IPS DF 19.7 (cell line): ENCODE measurements around the gene DHX9.

ENCODE experiments used
- DNase-seq: peaks from one replicate; pipeline ENCODE4 v3.0.0-alpha.2; 2013; ENCODE audit warnings: low read depth, low spot score

Gene DHX9

GRCh38 chr1:182839209-182840066 is at the start of gene DHX9:
TSS of gene DHX9 (plus strand) at chr1:182839347. CDS start at chr1:182842567, 3,220 bp downstream.
- DNase-seq: peak; percentile 48

DNA sequence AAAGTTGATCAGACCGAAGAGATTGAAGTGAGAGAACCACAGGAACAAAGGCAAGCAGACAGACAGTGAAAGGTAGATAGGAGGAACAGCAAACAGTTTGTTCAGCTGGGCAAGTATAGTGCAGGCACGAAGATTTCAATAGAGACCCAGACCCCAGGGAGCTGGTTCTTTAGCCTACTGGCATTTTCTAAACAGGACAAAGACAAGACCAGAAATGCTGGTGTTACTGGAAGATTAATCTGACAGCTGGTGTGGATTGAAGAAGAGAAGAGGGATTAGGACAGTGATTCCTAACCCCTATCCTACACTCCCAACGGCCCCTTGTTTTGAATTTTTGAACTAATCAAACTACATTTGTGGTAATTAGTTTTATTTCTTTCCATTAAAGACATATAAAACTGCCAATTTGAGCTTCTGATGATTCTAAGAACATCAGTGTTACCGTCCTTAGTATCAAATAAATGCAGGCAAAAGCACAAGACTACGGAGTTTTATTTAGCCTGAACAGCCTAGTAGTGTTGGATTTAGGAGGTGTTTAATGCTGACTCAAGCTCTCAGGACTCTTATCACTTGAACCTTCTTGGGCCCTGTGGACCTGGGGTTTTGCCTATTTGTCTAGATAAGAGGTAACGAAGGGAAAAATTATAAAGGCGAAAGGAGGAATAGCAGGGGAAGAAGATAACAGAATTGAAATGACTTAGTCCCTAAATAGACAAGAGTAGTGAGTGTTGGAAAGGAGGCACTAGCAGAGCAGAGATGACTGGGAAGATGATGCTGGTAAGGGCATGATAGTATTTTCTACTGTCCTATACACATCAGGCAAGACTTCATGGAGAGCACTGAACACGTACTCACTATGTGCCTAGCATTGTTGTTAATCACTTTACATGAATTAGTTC is 47.6 kb upstream of the DHX9 start:
- no peak for DNase-seq

- DNase-seq: no peak
These were observed 45.1 kb upstream of the DHX9 start for GRCh38 chr1:182794091-182794490.

GRCh38 chr1:182794676-182795201 is 44.4 kb upstream of the DHX9 start:
- no peak for DNase-seq

DNA sequence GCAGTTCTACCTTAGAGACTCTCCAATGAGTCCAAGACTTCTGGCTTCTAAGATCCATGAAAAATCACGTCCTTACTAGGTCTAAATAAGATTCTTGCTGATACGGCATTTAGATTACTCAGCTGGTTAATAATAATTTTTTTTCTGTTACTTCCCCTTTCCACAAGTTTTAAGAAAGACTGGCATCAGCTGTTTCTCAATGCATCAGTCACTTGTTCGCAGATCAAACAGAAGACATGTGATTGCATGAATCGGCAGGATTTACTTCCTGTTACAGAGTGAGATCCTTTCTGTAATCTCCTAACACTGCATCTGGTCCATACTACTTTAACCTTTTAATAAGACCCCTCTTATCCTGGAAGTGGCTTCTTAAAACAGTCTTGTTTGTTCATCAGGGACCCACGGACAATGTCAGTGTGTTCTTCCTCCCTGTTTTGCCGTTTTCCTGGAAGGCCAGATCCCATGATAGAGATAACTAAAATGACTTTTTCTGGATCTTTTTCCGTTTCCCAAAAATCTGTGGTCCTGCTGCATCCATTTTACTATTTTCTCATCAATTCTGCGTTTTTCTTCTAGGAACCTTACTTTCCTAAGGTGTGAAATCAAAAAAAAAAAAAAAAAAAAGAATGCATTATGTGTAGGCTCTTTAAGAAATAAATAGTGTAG is 43.5 kb upstream of the DHX9 start:
- DNase-seq: no peak

- no peak for DNase-seq
These were observed 36.9 kb upstream of the DHX9 start for GRCh38 chr1:182802006-182802803.

GRCh38 chr1:182803846-182804245 is 35.3 kb upstream of the DHX9 start:
- DNase-seq: no peak

- peak; percentile 85 for DNase-seq
These were observed 33.0 kb upstream of the DHX9 start for GRCh38 chr1:182806015-182806678.

DNA sequence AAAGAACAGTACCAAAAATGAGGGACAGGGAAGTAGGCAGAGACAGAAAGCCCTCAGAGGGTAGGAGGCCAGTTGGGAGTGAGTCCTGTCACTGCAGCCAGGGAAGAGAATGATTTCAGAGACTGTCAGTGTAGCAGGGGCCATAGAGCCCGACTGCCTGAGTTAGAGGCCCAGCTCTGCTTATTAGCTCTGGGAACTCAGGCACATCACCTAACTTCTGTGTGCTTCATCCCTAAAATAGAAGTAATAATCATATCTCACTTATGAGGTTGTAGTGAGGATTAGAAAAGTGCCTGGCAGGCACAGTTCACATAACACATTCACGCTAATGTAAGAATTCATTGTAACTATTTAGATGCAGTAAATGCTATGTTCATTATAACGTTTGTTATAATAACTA is 31.2 kb upstream of the DHX9 start:
- no peak for DNase-seq

DNA sequence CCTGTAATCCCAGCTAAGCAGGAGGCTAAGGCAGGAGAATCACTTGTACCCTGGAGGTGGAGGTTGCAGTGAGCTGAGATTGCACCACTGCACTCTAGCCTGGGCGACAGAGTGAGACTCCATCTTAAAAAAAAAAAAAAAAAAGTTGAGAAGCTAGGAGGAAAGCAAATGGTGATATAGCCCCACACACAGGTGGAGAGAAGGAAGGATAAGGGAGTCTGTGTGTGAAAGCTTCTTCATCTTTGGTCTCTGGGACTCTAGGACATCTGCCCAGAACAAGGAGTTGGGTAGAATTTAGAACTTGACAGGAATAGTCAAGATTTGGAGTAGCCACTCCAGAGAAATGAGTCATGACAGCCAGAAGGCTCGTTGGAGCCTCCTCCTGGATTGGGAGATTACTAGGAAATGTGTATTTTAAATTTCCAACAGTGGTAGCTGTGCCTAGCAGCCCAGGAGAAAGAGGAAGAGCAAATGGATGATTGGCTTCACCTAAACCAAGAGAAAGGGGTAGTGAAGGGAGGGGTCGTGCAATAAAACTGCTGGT is 29.7 kb upstream of the DHX9 start:
- DNase-seq: no peak

DNA sequence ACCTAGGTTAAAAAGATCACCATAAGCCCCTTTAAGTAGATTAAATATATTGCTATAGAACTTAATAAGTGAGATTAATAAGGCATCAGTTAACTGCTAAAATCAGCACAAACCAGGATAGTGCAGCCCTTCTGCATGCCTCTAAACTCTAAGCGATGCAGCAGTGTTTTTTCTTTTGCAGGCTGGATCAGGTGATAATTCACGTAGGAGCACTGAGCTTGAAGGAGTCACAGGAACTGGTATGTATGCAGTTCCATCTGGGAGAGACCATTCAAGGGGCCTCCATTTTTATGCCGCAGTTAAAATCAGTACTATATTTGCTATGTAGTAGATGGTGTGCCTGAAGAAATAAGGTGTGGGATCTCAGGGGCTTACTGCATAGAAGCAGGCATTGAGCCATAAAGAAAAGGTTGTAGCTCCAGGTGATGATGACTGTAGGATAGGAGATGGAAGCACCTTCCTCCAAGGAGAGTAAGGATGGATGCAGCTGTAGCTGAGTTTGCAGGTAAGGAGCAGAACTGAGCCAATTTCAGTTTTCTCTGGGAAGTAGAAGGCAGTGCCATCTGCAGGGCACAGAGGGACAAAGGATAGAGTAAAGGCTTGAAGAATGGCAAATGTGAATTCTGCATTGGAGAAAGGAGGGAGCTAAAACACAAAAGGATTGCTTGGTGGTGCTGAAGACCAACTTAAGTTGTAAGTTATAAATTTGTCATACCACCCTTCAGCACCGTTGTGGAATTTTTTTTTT is 27.0 kb upstream of the DHX9 start:
- DNase-seq: no peak

- DNase-seq: no peak
These were observed 22.3 kb upstream of the DHX9 start for GRCh38 chr1:182816863-182817262.

DNA sequence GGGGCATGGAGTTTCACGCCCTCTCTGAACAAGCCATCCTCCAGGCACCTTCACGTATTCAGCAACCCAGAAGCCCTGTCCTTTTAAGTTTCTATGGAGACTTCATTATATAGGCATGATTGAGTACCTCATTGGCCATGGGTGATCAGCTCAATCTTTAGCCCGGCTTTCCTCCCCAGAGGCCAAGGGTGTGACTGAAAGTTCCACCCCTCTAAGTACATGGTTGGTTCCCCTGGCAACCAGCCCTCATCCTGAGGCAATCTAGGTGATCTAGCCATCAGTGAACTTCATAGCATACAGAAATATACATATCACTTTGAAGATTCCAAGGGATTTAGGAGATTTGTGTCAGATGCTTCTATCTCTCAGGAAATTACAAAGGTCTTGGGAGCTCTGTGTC is 21.3 kb upstream of the DHX9 start:
- DNase-seq: no peak

- DNase-seq: no peak
These were observed 15.9 kb upstream of the DHX9 start for GRCh38 chr1:182823220-182823619.

GRCh38 chr1:182826892-182827291 is 12.3 kb upstream of the DHX9 start:
- DNase-seq: no peak

DNA sequence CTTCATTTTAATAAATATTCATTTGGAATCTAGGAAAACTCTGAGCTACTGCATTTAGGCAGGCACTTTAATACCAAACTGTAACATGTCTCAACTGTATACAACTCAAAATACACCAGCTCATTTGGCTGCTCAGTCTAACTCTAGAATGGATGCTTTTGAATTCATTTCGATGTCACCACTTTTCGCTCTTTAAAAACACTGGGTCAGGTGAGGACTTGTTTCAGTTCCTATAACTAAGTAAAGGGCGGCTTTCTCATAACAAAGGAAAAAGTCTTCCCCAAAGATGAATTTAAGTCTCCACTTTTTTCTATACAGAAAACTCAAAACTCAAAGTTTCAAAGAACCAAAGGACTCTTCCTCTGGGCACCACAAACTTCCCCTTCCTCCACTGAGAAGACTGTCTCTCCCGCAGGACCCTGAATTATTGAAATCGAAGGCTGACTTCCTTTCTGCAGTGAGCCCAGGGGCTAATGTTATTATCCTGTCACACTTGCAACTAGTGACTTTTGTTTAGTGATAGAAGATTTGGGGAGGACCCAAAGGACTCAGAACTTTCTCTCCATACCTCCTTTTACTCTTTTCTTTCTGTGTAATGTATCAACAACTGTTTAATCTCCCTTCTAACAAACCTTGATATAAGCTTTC is 9.7 kb upstream of the DHX9 start:
- no peak for DNase-seq

DNA sequence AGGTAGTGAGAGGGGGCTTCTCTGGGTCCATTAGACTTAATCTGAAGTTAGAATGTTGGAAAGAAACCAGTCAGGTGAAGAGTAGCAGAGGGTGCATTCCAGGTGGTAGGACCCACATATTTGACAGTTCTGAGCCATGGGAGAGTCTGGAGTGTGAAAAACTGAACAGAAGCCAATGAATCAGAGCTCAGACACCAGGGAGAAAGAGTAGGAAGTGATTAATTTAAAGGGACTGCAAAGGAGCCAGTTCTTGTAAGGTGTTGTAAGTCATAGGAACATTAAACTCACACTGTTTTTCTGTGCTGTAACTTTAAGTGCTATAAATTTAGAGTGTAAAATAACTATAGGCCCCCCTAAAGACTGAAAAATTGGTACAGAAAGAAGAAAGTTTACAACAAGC is 5.9 kb upstream of the DHX9 start:
- DNase-seq: no peak

DNA sequence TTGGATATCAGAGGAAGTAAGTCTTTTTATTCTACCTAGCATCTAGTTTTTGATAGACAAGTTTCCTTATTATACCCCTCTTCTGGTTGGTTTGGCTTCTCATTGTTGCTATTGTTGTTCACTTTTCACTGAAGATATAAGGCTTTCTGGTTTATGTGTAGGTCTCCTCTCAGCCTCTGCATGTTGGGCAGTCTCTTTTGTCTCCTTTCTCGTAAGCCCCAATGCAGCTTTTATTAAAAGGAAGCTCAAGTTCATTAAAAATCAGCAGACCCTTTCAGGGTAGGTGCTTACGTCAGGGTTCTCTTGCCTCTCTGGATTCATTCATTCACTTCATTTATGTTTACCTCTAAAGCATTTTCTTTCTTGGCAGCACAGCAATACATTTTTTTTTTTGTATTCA is 4.8 kb upstream of the DHX9 start:
- no peak for DNase-seq

GRCh38 chr1:182835806-182836205 is 3.3 kb upstream of the DHX9 start:
- no peak for DNase-seq
